ENCODE measurements around the gene ZNF341.
"Not testable (repeated sequence)": the region's sequence is repeated elsewhere in the genome, so short reads cannot be mapped to it uniquely, and the experiment has no call there.

ZNF341 gene

GRCh38 chr20:33770005-33770404 lies 38.2 kb downstream of the ZNF341 start:
- DNase-seq (ENCODE audit: low read depth): no peak

GRCh38 chr20:33771938-33772337 lies 40.1 kb downstream of the ZNF341 start:
- DNase-seq (ENCODE audit: low read depth): no peak

- no peak for DNase-seq (ENCODE audit: low read depth)
Measured at GRCh38 chr20:33772439-33772838, 40.6 kb downstream of the ZNF341 start.

- no peak for DNase-seq (ENCODE audit: low read depth)
Measured at GRCh38 chr20:33773412-33774089, 41.8 kb downstream of the ZNF341 start.

GRCh38 chr20:33777816-33778215 lies 46.0 kb downstream of the ZNF341 start:
- DNase-seq (ENCODE audit: low read depth): no peak

GRCh38 chr20:33781133-33781532 lies 49.3 kb downstream of the ZNF341 start:
- no peak for DNase-seq (ENCODE audit: low read depth)

GRCh38 chr20:33781945-33782344 lies 50.1 kb downstream of the ZNF341 start:
- DNase-seq (ENCODE audit: low read depth): no peak

- no peak for DNase-seq (ENCODE audit: low read depth)
Measured at GRCh38 chr20:33783256-33783655, 51.5 kb downstream of the ZNF341 start.

GRCh38 chr20:33783818-33784217 lies 52.0 kb downstream of the ZNF341 start:
- no peak for DNase-seq (ENCODE audit: low read depth)

GRCh38 chr20:33784225-33784624 lies 52.4 kb downstream of the ZNF341 start:
- DNase-seq (ENCODE audit: low read depth): no peak

GRCh38 chr20:33785503-33785902 lies 53.7 kb downstream of the ZNF341 start:
- no peak for DNase-seq (ENCODE audit: low read depth)

- no peak for DNase-seq (ENCODE audit: low read depth)
Measured at GRCh38 chr20:33787253-33787891, 55.6 kb downstream of the ZNF341 start.

- no peak for DNase-seq (ENCODE audit: low read depth)
Measured at GRCh38 chr20:33788351-33789049, 56.7 kb downstream of the ZNF341 start.

- no peak for DNase-seq (ENCODE audit: low read depth)
Measured at GRCh38 chr20:33789109-33789857, 57.5 kb downstream of the ZNF341 start.

- DNase-seq (ENCODE audit: low read depth): no peak
Measured at GRCh38 chr20:33789858-33790182, 58.0 kb downstream of the ZNF341 start.

GRCh38 chr20:33790566-33790965 lies 58.8 kb downstream of the ZNF341 start:
- no peak for DNase-seq (ENCODE audit: low read depth)

- DNase-seq (ENCODE audit: low read depth): no peak
Measured at GRCh38 chr20:33791021-33791420, 59.2 kb downstream of the ZNF341 start.

- DNase-seq (ENCODE audit: low read depth): no peak
Measured at GRCh38 chr20:33791540-33791939, 59.7 kb downstream of the ZNF341 start.

GRCh38 chr20:33791959-33792597 lies 60.3 kb downstream of the ZNF341 start:
- peak; percentile 46 for DNase-seq (ENCODE audit: low read depth)

- not testable (repeated sequence) for DNase-seq (ENCODE audit: low read depth)
Measured at GRCh38 chr20:33792598-33792989, 60.8 kb downstream of the ZNF341 start.

GRCh38 chr20:33793011-33793931 lies 61.5 kb downstream of the ZNF341 start:
- no peak for DNase-seq (ENCODE audit: low read depth)
